Stomach (tissue), 4 donors: ENCODE data around the gene RFC5.

Experiments
- CTCF ChIP-seq, 7 experiments: fragments of 450-650 bp in 4 of 7; fragments of 200-600 bp in 3 of 7; sonication (generic) in 3 of 7; IDR thresholded peaks; one replicate each; pipeline ENCODE4 v1.5.1; 2016 to 2019; ENCODE audit warnings: antibody characterized with exemption in 7 of 7, control low read depth in 2 of 7, mild to moderate bottlenecking in 1 of 7
- POLR2A ChIP-seq, 4 donors: fragments of 450-650 bp; IDR thresholded peaks; one replicate each; pipeline ENCODE4 v1.6.1; 2016; ENCODE audit warnings: antibody characterized with exemption in 4 of 4, control low read depth in 2 of 4, mild to moderate bottlenecking in 1 of 4, moderate library complexity in 1 of 4
- POLR2AphosphoS5 ChIP-seq, 3 donors: sonication (generic); formaldehyde crosslinking; IDR thresholded peaks; one replicate each; pipeline ENCODE4 v1.6.1; 2016; ENCODE audit warnings: antibody characterized with exemption in 3 of 3

GRCh38 chr12:118016424-118017264 lies at the start of gene RFC5:
- no peak for TF ChIP-seq CTCF (IDR thresholded peaks at IDR 0.05)
- TF ChIP-seq POLR2AphosphoS5 (IDR thresholded peaks at IDR 0.05) = peak in 2 of 3 donors; percentile 5 to 71
- TF ChIP-seq POLR2A (IDR thresholded peaks at IDR 0.05) = no peak
